SKM-1 (cell line): ENCODE measurements around the gene GPR148.

Experiments used
- DNase-seq: peaks from one replicate; lab custom pipeline; 2025; ENCODE audit not compliant: unreplicated experiment; lab: John Stamatoyannopoulos, UW

The GPR148 gene

DNA sequence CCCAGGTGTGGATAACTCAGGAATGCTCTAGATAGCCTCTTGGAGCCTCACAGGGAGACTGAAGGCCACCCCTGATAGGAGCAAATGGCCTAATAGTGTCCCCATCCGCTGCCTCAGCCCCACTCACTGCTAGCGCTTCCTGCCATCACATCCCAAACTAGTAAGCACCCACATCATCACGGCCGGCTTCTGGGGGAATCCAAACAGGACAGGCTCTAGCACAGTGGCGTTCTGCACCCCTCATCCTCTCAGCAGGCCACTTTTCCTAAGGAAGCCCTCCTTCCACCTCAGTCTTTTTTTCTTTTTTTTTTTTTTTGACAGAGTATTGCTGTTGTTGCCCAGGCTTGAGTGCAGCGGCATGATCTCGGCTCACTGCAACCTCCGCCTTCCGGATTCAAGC, 20.2 kb downstream of the GPR148 start:
- DNase-seq: no peak

DNA sequence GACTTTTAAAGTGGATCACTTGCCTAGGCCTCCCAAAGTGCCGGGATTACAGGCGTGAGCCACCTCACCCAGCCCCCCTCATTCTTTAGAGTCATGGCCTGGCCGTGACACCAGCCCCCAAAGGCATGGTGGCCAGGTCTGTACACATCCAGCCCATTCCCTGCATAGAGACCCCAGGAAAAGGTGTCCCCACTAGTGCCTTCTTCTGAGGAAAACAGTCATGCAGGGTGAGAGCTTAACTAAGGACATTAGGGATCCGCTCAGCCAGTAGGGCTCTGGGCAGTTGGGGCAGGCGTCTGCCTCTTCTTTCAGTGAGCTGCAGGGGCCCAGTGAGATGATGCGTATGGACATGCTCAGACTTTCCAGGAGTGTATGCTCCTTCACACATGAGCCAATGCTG, 20.8 kb downstream of the GPR148 start:
- no peak for DNase-seq

DNA sequence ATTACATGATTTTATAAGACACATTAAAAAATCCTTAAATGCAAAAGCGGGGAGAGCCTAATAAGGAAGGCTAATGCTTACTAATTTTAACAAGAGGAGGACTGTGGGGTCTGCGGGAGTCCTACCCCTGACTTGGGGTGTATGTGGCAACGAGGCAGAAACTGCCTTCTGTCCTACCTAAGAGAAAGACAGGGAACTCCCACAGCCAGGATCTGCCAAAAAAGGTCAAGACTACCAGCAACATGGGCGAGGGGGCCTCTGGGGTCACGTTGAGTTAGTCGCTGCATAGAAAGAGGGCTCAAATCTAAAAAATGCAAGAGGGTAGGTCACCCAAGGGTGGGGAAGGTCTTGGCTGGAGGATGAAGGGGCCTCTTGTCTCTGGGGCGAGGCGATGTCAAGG, 25.9 kb downstream of the GPR148 start:
- no peak for DNase-seq

DNA sequence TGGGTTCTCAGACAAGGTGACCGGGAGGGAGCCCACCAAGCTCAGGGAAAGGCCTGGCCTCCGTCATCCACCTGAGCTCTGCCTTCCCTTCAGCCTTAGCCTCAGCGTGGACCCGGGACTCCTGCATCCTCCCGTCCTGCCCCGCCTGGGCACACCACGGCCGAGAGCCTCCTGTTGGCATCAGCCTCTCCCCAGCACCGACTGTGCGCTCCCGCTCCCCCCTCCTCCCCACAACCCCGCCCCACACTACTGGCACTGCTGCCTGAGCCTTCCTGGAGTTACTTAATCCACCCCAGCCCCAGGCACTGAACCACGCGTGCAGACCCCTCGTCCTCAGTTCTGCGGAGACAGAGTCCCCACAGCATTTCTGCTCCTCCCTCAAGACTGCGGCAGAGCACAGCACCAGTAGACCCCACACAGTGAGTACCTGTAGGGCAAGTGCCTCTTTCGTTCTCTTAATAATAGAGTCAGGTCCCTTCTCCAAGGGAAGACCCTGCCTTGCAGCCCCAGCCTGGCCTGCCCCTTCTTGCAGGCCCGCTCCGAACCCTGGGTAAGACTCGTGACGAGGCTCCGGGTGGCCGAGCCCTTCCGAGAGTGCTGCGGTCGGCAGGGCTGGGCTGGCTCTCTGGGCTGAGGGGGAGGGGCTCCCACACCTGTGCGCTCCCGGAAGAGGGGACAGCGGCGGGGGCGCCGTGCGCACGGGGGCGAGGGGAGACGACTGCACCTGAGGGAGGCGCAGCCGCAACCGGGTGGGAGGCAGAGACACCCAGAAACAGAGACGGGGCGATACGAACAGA, 26.6 kb downstream of the GPR148 start, which contains the start of gene AMER3:
Gene AMER3 (plus strand): TSS at position 285 of the 797 bp plus-strand sequence. CDS start 6,533 bp downstream, outside the sequence.
- no peak for DNase-seq

DNA sequence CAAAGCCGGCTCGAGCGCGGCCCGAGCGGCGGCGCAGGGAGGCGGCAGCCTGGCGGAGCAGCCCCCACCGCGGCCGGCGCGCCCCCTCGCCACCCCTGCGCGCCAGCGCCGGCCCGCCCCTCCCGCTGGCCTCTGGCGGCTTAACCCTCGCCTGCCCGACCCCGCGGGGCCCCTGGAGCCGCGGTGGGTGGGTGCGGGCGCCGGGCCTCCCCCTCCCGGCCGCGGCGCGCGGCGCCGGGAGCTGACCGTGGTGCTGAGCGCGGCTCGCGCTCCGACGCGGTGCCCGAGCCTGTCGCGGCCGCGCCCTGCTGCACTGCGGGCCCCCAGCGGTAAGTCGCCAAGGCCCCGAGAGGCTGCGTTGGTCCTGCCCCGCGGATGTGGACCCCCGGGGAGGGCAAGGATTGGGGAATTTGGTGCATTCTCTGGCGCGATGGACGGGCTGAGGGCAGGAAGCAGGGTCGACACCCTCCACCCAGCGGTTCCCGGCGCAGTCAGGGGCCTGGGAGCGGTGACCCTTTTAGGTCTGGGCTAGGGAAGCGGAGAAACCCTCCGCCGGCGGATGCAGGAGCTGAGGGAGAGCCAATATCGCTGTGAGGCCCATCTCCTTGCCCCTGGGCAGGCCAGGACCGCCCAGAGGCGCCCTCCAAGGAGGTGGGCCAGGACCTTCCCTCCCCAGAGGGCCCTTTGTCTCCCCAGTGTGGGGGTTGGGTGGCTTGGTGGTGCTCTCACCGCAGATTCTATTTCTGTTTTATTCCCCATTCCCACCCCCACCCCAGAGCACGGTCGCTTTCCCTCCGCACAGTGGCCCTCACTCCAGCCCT, 27.4 kb downstream of the GPR148 start:
- no peak for DNase-seq

DNA sequence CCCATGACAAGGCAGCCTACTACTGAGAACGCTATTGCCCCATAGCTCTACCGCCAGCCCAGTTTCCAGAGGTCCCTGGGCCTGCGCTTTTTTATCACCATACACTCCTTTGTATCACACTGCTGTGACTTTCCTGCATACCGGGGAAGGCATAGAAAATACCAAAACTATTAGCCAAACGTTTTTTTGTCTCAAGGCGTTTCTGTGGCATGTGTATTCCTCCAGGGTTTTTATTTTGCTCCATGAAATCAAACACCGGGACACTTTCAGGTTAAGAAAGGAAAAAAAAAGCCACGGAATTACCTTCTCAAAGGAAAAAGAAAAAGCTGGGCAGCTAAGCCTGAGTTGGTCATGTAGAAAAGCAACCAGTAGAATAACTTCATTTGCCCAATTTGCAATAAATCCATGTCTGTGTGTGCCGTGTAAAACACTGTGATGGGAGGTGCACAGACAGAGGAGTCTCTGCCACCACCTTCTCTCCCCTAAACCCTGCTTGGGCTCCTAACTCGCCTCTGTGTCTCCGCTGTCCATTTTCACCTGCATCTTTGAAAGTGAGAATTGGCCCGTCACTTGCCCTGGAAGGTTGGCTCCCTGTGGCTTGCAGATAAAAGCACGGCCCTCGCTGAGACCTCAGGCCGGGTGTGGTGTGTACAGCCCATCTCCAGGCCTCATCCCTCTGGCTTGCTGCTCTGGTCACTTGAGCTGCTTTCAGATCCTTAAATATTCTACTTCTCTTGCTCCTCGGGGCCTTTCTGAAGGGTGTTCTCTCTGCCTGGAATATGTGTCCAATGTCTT, 28.2 kb downstream of the GPR148 start:
- no peak for DNase-seq

DNA sequence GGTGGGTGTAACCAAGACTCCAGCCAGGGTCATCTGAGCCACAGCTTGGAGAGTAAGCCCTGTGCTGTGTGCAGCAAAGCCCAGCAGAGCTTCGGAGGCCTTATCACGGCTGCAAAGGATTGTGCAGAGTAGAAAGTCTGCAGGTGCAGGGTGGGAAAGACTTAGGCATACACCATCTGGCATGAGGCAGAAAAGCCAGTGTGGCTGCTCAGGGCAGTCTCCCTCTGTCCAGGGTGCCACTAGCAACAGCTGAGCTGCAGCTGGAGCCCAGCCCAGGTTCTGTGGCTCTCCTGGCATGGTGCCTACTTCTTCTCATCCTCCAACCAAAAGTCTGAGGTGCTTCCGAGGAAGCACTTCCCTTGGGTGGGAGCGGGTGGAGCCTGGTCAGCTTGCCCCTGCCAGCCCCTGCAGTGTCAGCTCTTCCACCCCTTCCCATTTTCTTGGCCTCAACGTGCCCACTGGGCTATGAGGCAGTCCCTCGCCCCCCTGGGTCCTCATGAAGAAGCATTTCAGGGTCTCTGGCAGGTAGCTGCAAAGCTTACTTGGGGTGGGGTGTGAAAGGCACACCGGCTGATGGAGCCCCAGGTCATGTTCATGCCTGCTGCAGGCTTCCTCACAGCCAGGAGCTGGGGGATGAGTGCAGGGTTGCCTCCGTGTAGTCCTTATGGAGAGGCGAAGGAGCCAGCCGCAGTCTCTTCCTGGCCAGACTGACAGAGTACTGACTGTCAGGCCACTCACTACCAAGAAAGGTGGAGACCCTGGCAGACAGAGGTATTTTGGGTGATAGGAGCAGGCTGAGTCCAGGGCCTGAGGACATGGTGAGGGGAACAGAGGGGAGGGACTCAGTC, 31.3 kb downstream of the GPR148 start:
- DNase-seq: no peak

DNA sequence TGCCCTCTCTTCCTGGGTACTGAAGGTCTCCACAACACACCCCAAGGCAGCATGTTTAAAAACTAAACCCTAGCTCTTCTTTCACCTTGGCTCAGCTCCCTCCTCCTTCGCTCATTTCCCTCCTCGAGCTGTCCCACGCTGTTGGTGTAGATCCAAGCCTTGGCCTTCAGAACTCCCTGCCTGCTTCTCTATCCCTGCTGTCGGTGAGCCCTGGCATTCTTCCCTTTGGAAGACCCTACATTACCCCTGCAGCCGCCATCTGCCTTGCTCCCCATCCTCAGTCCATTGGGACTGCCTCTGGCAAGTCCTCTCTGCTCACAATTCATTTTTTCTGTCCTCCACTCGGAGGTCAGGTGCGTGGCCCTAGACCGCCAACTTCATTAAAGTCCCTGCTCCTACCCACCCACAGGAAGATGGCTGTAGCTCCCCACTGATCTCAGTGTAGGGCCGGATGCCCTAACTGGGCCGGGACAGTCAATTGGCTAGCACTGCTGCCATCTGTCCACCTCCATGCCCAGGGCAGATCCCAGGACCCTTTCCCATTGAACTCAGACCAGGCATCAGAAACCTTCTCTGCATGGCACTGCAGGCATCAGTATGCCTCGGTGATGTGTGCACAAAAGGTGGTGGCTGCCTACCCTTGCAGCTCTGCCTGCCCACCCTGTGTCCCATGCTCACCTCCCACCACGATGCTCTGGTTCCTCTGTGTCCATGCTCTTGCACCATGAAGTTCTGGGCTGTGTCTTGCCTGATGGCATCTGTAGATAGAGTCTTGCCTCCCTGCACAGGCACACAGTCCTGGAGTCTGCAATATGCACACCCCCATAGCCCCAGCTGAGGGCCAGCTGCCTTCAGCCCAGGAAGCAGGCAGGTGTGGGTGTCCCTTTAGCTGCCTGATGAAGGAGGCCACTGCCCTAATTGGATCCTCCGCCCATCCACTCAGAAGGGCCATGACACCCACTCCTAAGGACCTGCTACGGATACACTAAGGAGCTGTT, 32.2 kb downstream of the GPR148 start:
- DNase-seq: no peak

DNA sequence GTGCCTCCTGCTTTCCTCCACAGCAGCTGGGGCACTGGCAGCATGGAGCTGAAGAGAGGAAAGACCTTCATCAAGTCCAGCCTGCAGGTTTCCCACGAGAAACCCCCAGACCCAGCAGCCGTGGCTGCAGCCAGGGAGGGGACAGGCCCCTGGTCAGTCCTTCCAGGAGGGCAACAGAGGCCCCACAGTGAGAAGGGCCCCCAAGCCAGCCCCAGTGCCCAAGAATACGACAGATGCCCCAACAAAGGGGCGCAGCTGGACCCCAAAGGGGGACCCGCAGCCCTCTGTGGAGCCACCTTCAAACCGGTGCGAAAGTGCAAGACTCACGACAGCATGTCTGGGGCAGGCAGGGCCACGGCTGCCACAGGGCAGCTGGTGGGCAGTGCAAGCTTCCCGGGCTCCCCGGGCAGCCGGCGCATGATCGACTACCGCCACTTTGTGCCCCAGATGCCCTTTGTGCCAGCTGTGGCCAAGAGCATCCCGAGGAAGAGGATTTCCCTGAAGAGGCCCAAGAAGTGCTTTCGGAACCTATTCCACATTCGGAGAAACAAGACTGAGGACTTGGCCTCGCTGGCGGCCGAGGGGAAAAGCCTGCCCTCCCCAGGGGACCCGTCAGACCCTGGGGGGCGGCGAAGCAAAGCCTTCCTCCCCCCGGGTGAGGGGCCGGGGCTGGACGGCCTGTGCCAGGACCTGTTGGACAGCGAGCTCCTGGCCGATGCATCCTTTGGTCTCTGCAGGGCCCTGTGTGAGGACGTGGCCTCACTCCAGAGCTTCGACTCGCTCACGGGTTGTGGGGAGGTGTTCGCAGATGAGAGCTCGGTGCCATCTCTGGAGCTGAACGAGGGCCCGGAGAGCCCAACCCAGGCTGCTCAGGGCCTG, 33.4 kb downstream of the GPR148 start:
- DNase-seq: no peak

DNA sequence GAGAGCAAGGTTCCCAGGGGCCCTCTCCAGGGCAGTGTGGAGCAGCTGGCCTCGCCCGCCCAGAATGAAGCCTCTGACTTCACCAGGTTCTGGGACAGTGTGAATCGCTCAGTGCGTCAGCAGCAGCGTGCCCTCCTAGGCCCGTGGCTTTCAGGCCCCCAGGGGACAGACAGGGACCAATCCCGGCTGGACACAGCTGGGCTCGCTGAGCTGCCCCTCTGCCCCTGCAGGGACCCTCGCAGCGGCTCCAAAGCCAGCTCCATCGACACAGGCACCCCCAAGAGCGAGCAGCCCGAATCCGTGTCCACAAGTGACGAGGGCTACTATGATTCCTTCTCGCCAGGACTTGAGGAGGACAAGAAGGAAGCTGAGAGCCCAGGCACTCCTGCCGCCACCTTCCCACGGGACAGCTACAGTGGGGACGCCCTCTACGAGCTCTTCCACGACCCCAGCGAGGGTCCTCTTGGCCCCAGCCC, 34.1 kb downstream of the GPR148 start:
- no peak for DNase-seq

DNA sequence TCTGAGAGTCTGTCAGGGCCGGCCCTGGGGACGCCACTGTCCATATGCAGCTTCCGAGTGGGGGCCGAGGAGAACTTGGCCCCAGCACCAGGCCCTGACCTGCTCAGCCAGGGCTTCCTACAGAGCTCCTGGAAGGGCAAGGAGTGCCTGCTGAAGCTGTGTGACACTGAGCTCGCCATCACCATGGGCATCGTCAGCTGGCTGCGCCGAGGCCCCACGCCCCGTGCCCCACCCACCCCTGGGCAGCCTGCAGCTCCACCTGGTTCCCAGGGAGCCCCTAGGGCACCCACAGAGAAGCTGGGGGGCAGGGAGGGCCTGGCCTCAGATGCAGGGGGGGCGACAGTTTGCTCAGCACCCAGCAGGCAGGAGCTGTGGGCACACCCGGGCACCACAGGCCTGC, 34.5 kb downstream of the GPR148 start:
- DNase-seq: no peak

DNA sequence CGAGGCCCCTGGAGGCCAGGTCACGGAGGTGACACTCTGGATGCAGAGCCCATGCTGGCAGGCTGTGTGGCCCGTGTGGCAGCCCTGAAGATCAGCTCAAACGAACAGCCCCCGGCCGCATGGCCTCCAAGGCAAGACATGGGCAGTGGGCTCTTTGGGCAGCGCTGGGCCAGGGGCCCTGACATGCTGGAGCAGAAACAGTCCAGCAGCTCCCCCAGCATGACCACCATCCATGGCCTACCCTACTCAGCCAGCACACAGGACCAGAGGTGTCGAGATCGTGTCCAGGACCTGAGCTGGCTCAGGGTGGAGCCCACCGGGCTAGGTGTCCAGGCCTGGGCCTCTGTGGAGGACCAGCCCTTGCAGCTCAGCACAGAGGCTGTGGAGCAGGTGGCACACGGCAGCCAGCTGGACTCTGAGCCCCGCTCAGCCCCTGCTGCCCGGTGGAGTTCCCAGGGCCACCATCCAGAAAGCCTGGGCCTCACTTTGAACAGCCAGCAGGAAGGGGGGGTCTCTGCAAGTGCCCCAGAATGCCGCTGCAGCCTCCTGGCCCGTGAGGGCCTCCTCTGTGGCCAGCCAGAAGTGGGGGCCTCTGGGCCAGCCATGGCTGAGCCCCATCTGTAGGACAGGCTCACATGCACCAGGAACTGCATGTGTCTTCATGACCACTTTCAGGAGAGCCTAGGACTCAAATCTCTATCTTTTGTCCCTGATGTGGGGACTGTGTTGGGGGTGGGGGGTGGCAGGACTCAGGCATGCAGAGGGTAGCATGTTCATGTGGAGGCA, 35.4 kb downstream of the GPR148 start:
- DNase-seq: no peak

DNA sequence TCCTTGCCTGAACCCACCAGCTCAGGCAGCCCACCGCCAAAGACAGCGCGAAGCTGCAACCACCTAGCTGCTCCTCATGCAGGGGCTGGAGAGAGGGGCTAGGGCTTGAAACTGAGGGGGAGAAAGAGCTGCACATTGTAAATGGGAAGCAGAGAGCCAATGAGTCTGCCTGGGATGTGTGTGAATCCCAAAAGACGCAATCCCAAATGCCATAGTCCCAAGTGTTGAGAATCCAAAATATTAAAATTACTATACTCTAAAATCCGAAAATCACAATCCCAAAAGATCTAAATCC, 35.9 kb downstream of the GPR148 start:
- DNase-seq: no peak

DNA sequence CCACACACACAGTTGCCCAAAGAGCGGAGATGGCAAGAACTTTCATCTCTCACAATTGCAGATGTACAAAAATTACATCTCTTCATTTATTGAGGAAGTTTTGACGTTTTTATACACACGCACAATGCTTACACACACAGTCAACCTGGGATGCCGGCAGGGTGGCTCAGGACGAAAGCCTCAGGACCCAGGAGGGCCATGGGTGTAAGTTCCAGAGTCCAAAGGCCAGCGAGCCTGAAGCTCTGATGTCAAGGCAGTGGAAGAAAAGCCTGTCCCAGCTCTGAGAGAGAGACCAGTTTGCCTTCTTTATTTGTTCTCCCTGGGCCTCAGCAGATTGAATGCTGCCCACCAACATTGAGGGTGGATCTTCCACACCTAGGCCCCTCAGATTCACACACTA, 36.6 kb downstream of the GPR148 start:
- no peak for DNase-seq

DNA sequence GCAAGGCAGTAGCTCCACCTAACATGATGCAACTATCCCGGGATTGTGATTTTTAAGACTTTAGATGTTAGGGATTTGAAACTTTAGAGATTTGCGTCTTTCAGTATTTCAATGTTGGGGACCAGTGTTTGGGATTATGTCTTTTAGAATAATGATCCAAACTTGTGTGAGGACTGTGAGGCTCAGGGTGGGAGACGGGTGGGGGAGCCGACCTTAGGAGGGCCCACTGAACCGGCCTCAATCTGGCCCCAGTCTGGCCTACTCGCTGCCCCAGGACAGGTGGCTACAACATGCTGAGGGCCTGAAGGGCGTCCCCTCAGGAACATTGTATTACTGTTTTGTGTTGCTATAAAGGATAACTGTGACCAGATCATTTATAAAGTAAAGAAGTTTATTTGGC, 37.2 kb downstream of the GPR148 start:
- no peak for DNase-seq

DNA sequence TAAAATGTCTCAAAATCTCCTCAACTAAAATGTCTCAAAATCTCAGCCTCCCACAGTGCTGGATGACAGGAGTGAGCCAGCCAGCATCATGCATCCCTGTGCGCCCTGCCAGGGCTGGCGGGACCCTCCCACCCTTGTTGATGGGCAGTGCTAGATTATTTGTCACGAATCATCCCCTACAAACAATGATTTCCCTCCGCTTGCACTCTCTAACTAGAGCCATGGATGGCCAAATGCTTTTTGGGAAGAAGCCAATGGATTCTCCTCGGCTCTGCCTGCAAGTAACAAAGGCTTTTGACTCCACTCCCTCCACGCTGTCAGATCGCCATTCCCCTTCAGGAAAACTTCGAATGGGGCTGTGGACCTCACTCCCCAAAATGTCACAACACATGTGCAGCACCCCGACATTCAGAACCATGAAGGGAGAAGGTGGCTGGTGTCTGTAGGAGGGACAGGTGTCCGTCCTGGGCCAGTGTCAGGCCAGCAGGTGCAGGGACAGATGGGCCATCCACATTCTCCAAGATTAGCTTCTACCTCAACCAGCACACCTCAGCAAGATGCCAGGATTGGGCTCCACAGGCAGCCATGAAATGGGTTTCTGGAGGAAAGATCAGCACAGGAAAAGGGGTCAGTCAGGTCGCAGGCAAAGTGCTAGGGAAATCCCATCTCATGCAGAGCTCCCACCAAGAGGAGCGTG, 38.0 kb downstream of the GPR148 start:
- no peak for DNase-seq

DNA sequence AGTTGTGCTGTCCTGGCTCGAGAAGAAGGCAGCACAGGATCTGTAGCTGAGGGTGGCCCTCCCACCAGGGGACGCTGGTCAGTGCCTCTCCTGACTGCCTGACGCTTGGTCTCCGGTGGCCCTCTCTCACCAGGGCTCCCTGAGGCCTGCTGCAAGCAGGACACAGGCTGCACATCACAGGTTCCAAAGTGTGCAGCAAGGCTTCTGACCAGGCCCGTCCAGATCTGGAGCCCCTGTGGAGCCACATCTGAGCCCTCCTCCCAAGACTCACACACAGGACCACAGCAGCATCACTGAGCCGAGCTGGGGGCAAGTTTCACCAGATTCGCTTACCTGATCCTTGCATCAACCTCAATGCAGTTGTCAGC, 38.5 kb downstream of the GPR148 start:
- DNase-seq: no peak
